OCI-LY7 (cell line): ENCODE data around the gene GRHL3. TPM values are rescaled to one million over a fixed set of nuclear protein-coding genes. Genes with fewer than 3 reads are reported as not detected.

Experiments used
- BruUV-seq: library from RNA; stranded (reverse); fragments of 400-500 nt; replicated peaks from 2 replicates; lab custom pipeline; 2021; lab: Mats Ljungman, UMichigan
- CTCF ChIA-PET: fragments of 300-600 bp; sonication (Branson Sonifier 250); formaldehyde crosslinking; loops from one replicate; lab custom pipeline; 2022; ENCODE audit warnings: antibody characterized with exemption; ENCODE audit not compliant: unreplicated experiment; lab: Charles Lee
- POLR2A ChIA-PET: fragments of 300-600 bp; sonication (Branson Sonifier 250); formaldehyde crosslinking; loops from one replicate; lab custom pipeline; 2022; ENCODE audit warnings: antibody characterized with exemption; lab: Charles Lee
- DNase-seq: peaks from one replicate; pipeline ENCODE4 v3.0.0-alpha.2; 2015; ENCODE audit warnings: low spot score
- H2AFZ ChIP-seq: fragments of 200-600 bp; sonication (generic), shearing (Covaris generic); 2 replicates; pipeline ENCODE4 v1.6.1; 2014; ENCODE audit warnings: mild to moderate bottlenecking, antibody characterized with exemption, low read length, moderate library complexity
- H3K27ac ChIP-seq: fragments of 200-600 bp; sonication (generic); 2 replicates; pipeline ENCODE4 v1.5.1; 2014; ENCODE audit warnings: mixed run types, low read depth, mild to moderate bottlenecking, moderate library complexity, low read length, inconsistent platforms; ENCODE audit not compliant: poor library complexity, severe bottlenecking
- H3K36me3 ChIP-seq: fragments of 200-600 bp; sonication (generic); 2 replicates; pipeline ENCODE4 v1.6.1; 2014; ENCODE audit warnings: mild to moderate bottlenecking, antibody characterized with exemption, low read length, moderate library complexity, mixed read lengths; ENCODE audit not compliant: insufficient read depth
- H3K4me1 ChIP-seq: fragments of 200-600 bp; sonication (generic); 2 replicates; pipeline ENCODE4 v1.5.1; 2014; ENCODE audit warnings: mild to moderate bottlenecking, low read length; ENCODE audit not compliant: insufficient read depth, poor library complexity, severe bottlenecking
- H3K4me2 ChIP-seq: fragments of 200-600 bp; sonication (generic); 2 replicates; pipeline ENCODE4 v1.6.1; 2014; ENCODE audit warnings: mild to moderate bottlenecking, low read length
- H3K4me3 ChIP-seq: fragments of 200-600 bp; sonication (generic); 2 replicates; pipeline ENCODE4 v1.5.1; 2014; ENCODE audit warnings: mild to moderate bottlenecking, low read depth, low read length; ENCODE audit not compliant: poor library complexity, severe bottlenecking
- H3K79me2 ChIP-seq: fragments of 200-600 bp; sonication (generic); 2 replicates; pipeline ENCODE4 v1.6.1; 2016; ENCODE audit warnings: low read depth, mild to moderate bottlenecking, low read length, moderate library complexity, mixed read lengths; ENCODE audit not compliant: insufficient read depth
- H3K9me2 ChIP-seq: fragments of 200-600 bp; sonication (generic); 2 replicates; pipeline ENCODE4 v1.6.1; 2016; ENCODE audit warnings: mild to moderate bottlenecking, low read length, mixed read lengths; ENCODE audit not compliant: insufficient read depth
- H3K9me3 ChIP-seq: fragments of 200-600 bp; sonication (generic); 2 replicates; pipeline ENCODE4 v1.6.1; 2014; ENCODE audit warnings: mild to moderate bottlenecking, mixed run types, low read length, mixed read lengths
- H4K20me1 ChIP-seq: fragments of 200-600 bp; sonication (generic); 2 replicates; pipeline ENCODE4 v1.6.1; 2014; ENCODE audit warnings: mild to moderate bottlenecking, antibody characterized with exemption, low read length, moderate library complexity, mixed read lengths; ENCODE audit not compliant: insufficient read depth
- EZH2phosphoT487 ChIP-seq: fragments of 200-600 bp; sonication (generic); IDR thresholded peaks from 2 replicates; pipeline ENCODE4 v1.6.1; 2018; ENCODE audit warnings: low read depth, borderline replicate concordance, mild to moderate bottlenecking, mixed run types, antibody characterized with exemption, low read length, moderate library complexity, mixed read lengths
- intact Hi-C: fragments of 100-400 bp; cut with micrococcal nuclease; formaldehyde crosslinking; loops from one replicate; pipeline ENCODE4 v1.10.0; 2022; ENCODE audit not compliant: unreplicated experiment
- total RNA-seq, 2 experiments: library from RNA; depleted of rRNA in 1 of 2; stranded (reverse); fragments of >200 nt in 1 of 2; shearing (Covaris generic) in 1 of 2; gene quantifications; 2 replicates each; pipeline ENCODE4 v1.2.3, GENCODE V29; 2014 to 2022
- TF ChIP-seq, protein P1 (sequence below): fragments of 200-600 bp; sonication (generic); conservative IDR thresholded peaks from 2 replicates; pipeline ENCODE4 v1.5.1; 2014; ENCODE audit warnings: mild to moderate bottlenecking, antibody characterized with exemption, low read length, moderate library complexity, mixed read lengths

The GRHL3 gene
- total RNA-seq, 2 experiments from 2014 or later: 0.09 to 0.65 TPM

DNA sequence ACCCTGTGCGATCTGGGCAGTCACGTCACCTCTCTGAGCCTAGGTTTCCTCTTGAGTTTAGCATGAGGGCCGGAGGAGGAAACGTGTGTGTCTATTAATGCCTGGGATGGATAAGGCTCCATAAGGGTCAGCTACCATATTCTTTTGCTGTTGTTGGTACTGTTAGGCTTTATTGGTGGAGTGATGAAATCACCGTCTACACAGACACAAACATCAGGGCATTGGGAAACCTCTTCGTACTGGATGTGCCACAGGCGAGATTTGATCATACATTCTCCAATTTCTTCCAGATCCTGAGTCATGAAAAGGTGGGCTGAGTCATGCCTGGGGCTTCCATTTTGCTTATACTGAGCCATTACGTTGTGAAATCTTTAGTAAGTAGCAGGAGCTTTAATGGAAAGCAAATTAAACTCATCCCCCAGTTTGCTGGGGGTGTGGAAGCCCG is 24.9 kb upstream of the GRHL3 start:
- BruUV-seq: no TSS peak
- Histone ChIP-seq H3K4me1 (no peaks in the 10 kb centered on the region), H3K4me3 (no peak overlapping the region), H3K9me2 (no peaks in the 10 kb centered on the region), H3K36me3 (no peaks in the 10 kb centered on the region), H4K20me1 (no peaks in the 10 kb centered on the region), H2AFZ (no peak overlapping the region), H3K27ac (no peak overlapping the region), H3K9me3 (no peaks in the 10 kb centered on the region), H3K79me2 (no peaks in the 10 kb centered on the region), H3K4me2 (no peak overlapping the region)
- CTCF ChIA-PET: no interaction called here
- TF ChIP-seq, protein P1, sequence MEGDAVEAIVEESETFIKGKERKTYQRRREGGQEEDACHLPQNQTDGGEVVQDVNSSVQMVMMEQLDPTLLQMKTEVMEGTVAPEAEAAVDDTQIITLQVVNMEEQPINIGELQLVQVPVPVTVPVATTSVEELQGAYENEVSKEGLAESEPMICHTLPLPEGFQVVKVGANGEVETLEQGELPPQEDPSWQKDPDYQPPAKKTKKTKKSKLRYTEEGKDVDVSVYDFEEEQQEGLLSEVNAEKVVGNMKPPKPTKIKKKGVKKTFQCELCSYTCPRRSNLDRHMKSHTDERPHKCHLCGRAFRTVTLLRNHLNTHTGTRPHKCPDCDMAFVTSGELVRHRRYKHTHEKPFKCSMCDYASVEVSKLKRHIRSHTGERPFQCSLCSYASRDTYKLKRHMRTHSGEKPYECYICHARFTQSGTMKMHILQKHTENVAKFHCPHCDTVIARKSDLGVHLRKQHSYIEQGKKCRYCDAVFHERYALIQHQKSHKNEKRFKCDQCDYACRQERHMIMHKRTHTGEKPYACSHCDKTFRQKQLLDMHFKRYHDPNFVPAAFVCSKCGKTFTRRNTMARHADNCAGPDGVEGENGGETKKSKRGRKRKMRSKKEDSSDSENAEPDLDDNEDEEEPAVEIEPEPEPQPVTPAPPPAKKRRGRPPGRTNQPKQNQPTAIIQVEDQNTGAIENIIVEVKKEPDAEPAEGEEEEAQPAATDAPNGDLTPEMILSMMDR: no peak
- no peak for TF ChIP-seq EZH2phosphoT487
- intact Hi-C loops: no loop called here
- POLR2A ChIA-PET: interaction anchor here (0.5 kb wide), 1 partner anchor 472 kb away, joined by 7 read pairs; no protein-coding TSS in a partner anchor
- no peak for DNase-seq

DNA sequence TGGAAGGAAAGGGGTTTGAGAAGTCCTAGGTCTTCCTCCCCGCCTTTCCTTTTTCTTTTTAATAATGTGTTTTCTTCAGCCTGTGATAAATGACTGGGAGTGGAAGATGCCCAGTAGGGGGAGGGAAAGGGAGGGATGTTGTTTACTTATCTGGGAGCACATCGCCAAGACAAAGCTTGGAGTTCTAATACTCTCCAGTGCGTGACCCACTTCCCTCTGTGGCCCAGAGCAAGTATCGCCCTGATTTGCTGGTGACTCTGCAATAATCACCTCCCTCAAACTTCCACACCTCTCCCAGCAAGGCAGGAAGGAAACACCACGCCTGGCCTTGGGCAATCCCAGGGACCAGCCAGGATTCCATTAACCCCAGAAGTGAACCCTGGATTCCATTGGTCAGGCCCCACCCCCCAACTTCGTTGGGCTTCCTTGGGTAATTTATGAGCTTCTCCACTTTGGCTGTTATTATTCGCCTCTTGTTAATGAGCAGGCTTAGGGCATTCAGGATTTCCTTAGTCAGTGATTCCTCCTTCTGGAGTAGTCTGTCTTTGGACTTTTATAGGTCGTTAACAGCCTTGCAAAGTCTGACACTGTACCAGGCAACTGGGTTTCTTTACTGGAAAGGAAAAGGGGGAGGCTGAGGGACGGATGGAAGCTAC is 24.3 kb upstream of the GRHL3 start:
- Histone ChIP-seq H3K9me2 (no peaks in the 10 kb centered on the region), H3K4me1 (no peaks in the 10 kb centered on the region), H3K79me2 (no peaks in the 10 kb centered on the region), H3K27ac (no peak overlapping the region), H2AFZ (no peak overlapping the region), H3K9me3 (no peaks in the 10 kb centered on the region), H3K36me3 (no peaks in the 10 kb centered on the region), H3K4me3 (no peak overlapping the region), H3K4me2 (no peak overlapping the region), H4K20me1 (no peaks in the 10 kb centered on the region)
- DNase-seq: no peak
- ChIA-PET CTCF (no interaction called here), POLR2A (interaction anchor here (0.5 kb wide), 1 partner anchor 472 kb away, joined by 7 read pairs; no protein-coding TSS in a partner anchor)
- TF ChIP-seq, protein P1: no peak
- no peak for TF ChIP-seq EZH2phosphoT487
- intact Hi-C loops: no loop called here
- no TSS peak for BruUV-seq

- POLR2A ChIA-PET: no interaction called here
- no peak for TF ChIP-seq EZH2phosphoT487
- TF ChIP-seq, protein P1: no peak
- no peak for DNase-seq
- Histone ChIP-seq H3K4me3 (no peak overlapping the region), H4K20me1 (no peaks in the 10 kb centered on the region), H3K9me3 (no peaks in the 10 kb centered on the region), H3K36me3 (no peaks in the 10 kb centered on the region), H3K79me2 (no peaks in the 10 kb centered on the region), H2AFZ (no peak overlapping the region), H3K4me2 (no peak overlapping the region), H3K4me1 (no peaks in the 10 kb centered on the region), H3K27ac (no peak overlapping the region), H3K9me2 (no peaks in the 10 kb centered on the region)
- intact Hi-C loops: no loop called here
- no TSS peak for BruUV-seq
- CTCF ChIA-PET: no interaction called here
These were observed 23.6 kb upstream of the GRHL3 start for GRCh38 chr1:24295535-24295934.
